Prostate gland (tissue), 2 donors: Measurements from ENCODE around the gene RNASE12. TPM values are rescaled to one million over a fixed set of nuclear protein-coding genes. Genes with fewer than 3 reads are reported as not detected.

ENCODE experiments used
- DNase-seq: peaks from one replicate; pipeline ENCODE4 v3.0.0-alpha.2; 2019; ENCODE audit warnings: low spot score
- H3K27ac ChIP-seq, 2 donors: fragments of 200-600 bp; sonication (generic); 2 replicates each; pipeline ENCODE4 v1.5.1; 2017 to 2019
- H3K27me3 ChIP-seq: fragments of 200-600 bp; sonication (generic); replicated peaks from 2 replicates; pipeline ENCODE4 v1.5.1; 2019; ENCODE audit not compliant: insufficient read depth
- H3K36me3 ChIP-seq, 2 donors: fragments of 200-600 bp; sonication (generic); 1 replicate in 1 of 2; 2 replicates in 1 of 2; pipeline versions ENCODE4 v1.5.1 to v1.8.1; 2017 to 2019
- H3K4me1 ChIP-seq: fragments of 200-600 bp; sonication (generic); replicated peaks from 2 replicates; pipeline ENCODE4 v1.5.1; 2019
- H3K4me3 ChIP-seq, 2 donors: fragments of 200-600 bp; sonication (generic); 2 replicates each; pipeline ENCODE4 v1.5.1; 2017 to 2019
- H3K9me3 ChIP-seq: fragments of 200-600 bp; sonication (generic); 2 replicates; pipeline ENCODE4 v1.5.1; 2017
- POLR2A ChIP-seq: fragments of 450-650 bp; IDR thresholded peaks from one replicate; pipeline ENCODE4 v1.6.1; 2016; ENCODE audit warnings: antibody characterized with exemption, mild to moderate bottlenecking
- POLR2AphosphoS5 ChIP-seq: sonication (generic); formaldehyde crosslinking; IDR thresholded peaks from one replicate; pipeline ENCODE4 v1.6.1; 2017; ENCODE audit warnings: antibody characterized with exemption
- WGBS: methylation state at CpG from one replicate; pipeline ENCODE4 v1.1.5; 2018; 5-methylcytosine and 5-hydroxymethylcytosine counted together
- intact Hi-C: fragments of 100-400 bp; cut with DNase I; formaldehyde crosslinking; loops from one replicate; pipeline ENCODE4 v1.14.2; 2022
- total RNA-seq, 2 donors: library from RNA; depleted of rRNA; stranded (reverse); fragments of >200 nt; gene quantifications; one replicate each; pipeline ENCODE4 v1.1.0, GENCODE V29; 2016
- TF ChIP-seq, protein P1 (sequence below), 4 experiments: fragments of 200-600 bp in 2 of 4; fragments of 450-650 bp in 2 of 4; sonication (generic) in 2 of 4; IDR thresholded peaks; 1 replicate in 3 of 4; 2 replicates in 1 of 4; pipeline ENCODE4 v1.5.1; 2016 to 2019; ENCODE audit warnings: antibody characterized with exemption in 4 of 4, mild to moderate bottlenecking in 2 of 4, moderate library complexity in 2 of 4

The RNASE12 gene
- total RNA-seq, 2 donors from 2014 or later = not detected

DNA sequence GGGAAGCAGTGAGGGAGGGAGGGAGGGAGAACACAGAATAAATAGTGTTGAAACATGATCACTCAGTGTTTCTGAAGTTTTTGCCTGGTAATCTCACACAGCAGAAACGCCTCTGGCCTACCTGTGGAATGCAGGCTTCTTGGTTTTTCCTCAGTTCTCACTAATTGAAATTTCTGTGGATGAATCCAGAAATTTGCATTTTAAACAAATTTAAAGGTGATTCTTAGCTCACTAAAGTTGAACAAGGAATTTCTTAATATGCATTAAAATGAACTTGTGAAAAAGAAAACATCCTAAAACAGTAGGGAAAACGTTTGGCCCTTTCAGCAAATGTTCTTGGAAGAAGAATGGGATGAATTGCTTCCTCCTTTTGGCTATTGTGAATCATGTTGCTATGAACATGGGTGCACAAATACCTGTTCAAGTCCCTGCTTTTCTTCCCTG lies 31.7 kb downstream of the RNASE12 start:
- WGBS = 16% methylated on average over 2 of the region's 2 CpGs
- no peak for DNase-seq
- H3K36me3 ChIP-seq = no peaks in the 10 kb centered on the region
- no peak overlapping the region for H3K4me3 ChIP-seq
- no peak overlapping the region for H3K27ac ChIP-seq
- no peaks in the 10 kb centered on the region for H3K9me3 ChIP-seq
- intact Hi-C loops = no loop called here
- TF ChIP-seq POLR2AphosphoS5 = no peak
- TF ChIP-seq, protein P1, sequence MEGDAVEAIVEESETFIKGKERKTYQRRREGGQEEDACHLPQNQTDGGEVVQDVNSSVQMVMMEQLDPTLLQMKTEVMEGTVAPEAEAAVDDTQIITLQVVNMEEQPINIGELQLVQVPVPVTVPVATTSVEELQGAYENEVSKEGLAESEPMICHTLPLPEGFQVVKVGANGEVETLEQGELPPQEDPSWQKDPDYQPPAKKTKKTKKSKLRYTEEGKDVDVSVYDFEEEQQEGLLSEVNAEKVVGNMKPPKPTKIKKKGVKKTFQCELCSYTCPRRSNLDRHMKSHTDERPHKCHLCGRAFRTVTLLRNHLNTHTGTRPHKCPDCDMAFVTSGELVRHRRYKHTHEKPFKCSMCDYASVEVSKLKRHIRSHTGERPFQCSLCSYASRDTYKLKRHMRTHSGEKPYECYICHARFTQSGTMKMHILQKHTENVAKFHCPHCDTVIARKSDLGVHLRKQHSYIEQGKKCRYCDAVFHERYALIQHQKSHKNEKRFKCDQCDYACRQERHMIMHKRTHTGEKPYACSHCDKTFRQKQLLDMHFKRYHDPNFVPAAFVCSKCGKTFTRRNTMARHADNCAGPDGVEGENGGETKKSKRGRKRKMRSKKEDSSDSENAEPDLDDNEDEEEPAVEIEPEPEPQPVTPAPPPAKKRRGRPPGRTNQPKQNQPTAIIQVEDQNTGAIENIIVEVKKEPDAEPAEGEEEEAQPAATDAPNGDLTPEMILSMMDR (IDR thresholded peaks at IDR 0.05) = no peak
- TF ChIP-seq POLR2A = no peak
- H3K27me3 ChIP-seq = no peaks in the 10 kb centered on the region
- H3K4me1 ChIP-seq = no peaks in the 10 kb centered on the region

- TF ChIP-seq, protein P1 (IDR thresholded peaks at IDR 0.05) = no peak
- TF ChIP-seq POLR2A (no peak), POLR2AphosphoS5 (no peak)
- WGBS = 64% methylated on average over 2 of the region's 2 CpGs
- Histone ChIP-seq H3K9me3 (no peaks in the 10 kb centered on the region), H3K4me3 (no peak overlapping the region), H3K27ac (no peak overlapping the region), H3K27me3 (no peaks in the 10 kb centered on the region), H3K36me3 (no peaks in the 10 kb centered on the region), H3K4me1 (no peaks in the 10 kb centered on the region)
- no peak for DNase-seq
- intact Hi-C loops = no loop called here
These were observed 34.0 kb downstream of the RNASE12 start for GRCh38 chr14:20557212-20557542.

- Histone ChIP-seq H3K4me1 (no peaks in the 10 kb centered on the region), H3K27me3 (no peaks in the 10 kb centered on the region), H3K9me3 (no peaks in the 10 kb centered on the region), H3K36me3 (no peaks in the 10 kb centered on the region), H3K4me3 (no peak overlapping the region), H3K27ac (no peak overlapping the region)
- intact Hi-C loops = no loop called here
- TF ChIP-seq POLR2AphosphoS5 (no peak), POLR2A (no peak)
- TF ChIP-seq, protein P1 (IDR thresholded peaks at IDR 0.05) = no peak
- no peak for DNase-seq
- 79% methylated on average over 11 of the region's 11 CpGs for WGBS
These were observed 34.5 kb downstream of the RNASE12 start for GRCh38 chr14:20556500-20557211.

GRCh38 chr14:20555845-20556244 lies 35.3 kb downstream of the RNASE12 start:
- Histone ChIP-seq H3K27me3 (no peaks in the 10 kb centered on the region), H3K36me3 (no peaks in the 10 kb centered on the region), H3K9me3 (no peaks in the 10 kb centered on the region), H3K4me1 (no peaks in the 10 kb centered on the region), H3K27ac (no peak overlapping the region), H3K4me3 (no peak overlapping the region)
- TF ChIP-seq, protein P1 (IDR thresholded peaks at IDR 0.05) = no peak
- TF ChIP-seq POLR2A = no peak
- no peak for TF ChIP-seq POLR2AphosphoS5
- no peak for DNase-seq
- 89% methylated on average over 3 of the region's 3 CpGs for WGBS
- intact Hi-C loops = no loop called here

- Histone ChIP-seq H3K4me3 (no peak overlapping the region), H3K27me3 (no peaks in the 10 kb centered on the region), H3K9me3 (no peaks in the 10 kb centered on the region), H3K36me3 (no peaks in the 10 kb centered on the region), H3K27ac (no peak overlapping the region), H3K4me1 (no peaks in the 10 kb centered on the region)
- DNase-seq = no peak
- no peak for TF ChIP-seq POLR2A
- TF ChIP-seq POLR2AphosphoS5 = no peak
- TF ChIP-seq, protein P1 (IDR thresholded peaks at IDR 0.05) = no peak
- intact Hi-C loops = no loop called here
These were observed 38.2 kb downstream of the RNASE12 start for GRCh38 chr14:20553024-20553423.
